GM23338 (cell line): ENCODE data around the gene RIT1. TPM values are rescaled to one million over a fixed set of nuclear protein-coding genes. Genes with fewer than 3 reads are reported as not detected.

Experiments used
- ATAC-seq: fragments of 200-7000 bp; cut with Tn5 transposase; 3 replicates; pipeline ENCODE4 v1.9.1; 2020
- DNase-seq: peaks from one replicate; pipeline ENCODE4 v3.0.0-alpha.2; 2015; ENCODE audit warnings: low spot score
- H2AFZ ChIP-seq: fragments of 200-600 bp; sonication (generic); 2 replicates; pipeline ENCODE4 v1.8.0; 2016; ENCODE audit warnings: antibody characterized with exemption, mild to moderate bottlenecking, moderate library complexity
- H3F3A ChIP-seq: fragments of 200-600 bp; sonication (generic); replicated peaks from 2 replicates; pipeline ENCODE4 v1.8.0; 2017; ENCODE audit warnings: antibody characterized with exemption, mixed run types, low read depth
- H3K27ac ChIP-seq: fragments of 200-600 bp; sonication (generic); 2 replicates; pipeline ENCODE4 v1.6.1; 2016; ENCODE audit warnings: low read depth
- H3K27me3 ChIP-seq: fragments of 200-600 bp; sonication (generic); 2 replicates; pipeline ENCODE4 v1.8.0; 2016; ENCODE audit warnings: mild to moderate bottlenecking, mixed run types, moderate library complexity; ENCODE audit not compliant: insufficient read depth
- H3K36me3 ChIP-seq: fragments of 200-600 bp; sonication (generic); 2 replicates; pipeline ENCODE4 v1.8.0; 2016; ENCODE audit warnings: mild to moderate bottlenecking; ENCODE audit not compliant: insufficient read depth
- H3K4me1 ChIP-seq: fragments of 200-600 bp; sonication (generic); 2 replicates; pipeline ENCODE4 v1.8.0; 2016; ENCODE audit warnings: mild to moderate bottlenecking, moderate library complexity; ENCODE audit not compliant: insufficient read depth
- H3K4me2 ChIP-seq: fragments of 200-600 bp; sonication (generic); 2 replicates; pipeline ENCODE4 v1.7.1; 2017; ENCODE audit warnings: mixed run types
- H3K4me3 ChIP-seq: fragments of 200-600 bp; sonication (generic); 2 replicates; pipeline ENCODE4 v1.6.1; 2016; ENCODE audit warnings: mixed run types
- H3K79me2 ChIP-seq: fragments of 200-600 bp; sonication (generic); replicated peaks from 2 replicates; pipeline ENCODE4 v1.8.0; 2017; ENCODE audit warnings: mild to moderate bottlenecking; ENCODE audit not compliant: insufficient read depth
- H3K9me2 ChIP-seq: fragments of 200-600 bp; sonication (generic); 2 replicates; pipeline ENCODE4 v1.8.0; 2017; ENCODE audit not compliant: insufficient read depth
- H4K20me1 ChIP-seq: fragments of 200-600 bp; sonication (generic); replicated peaks from 2 replicates; pipeline ENCODE4 v1.8.0; 2017; ENCODE audit warnings: mild to moderate bottlenecking; ENCODE audit not compliant: insufficient read depth
- H3K27ac Mint-ChIP-seq: 2 replicates; pipeline ENCODE4 v1.8.0; 2020; ENCODE audit warnings: inconsistent platforms, mild to moderate bottlenecking, moderate library complexity, mixed read lengths
- H3K27me3 Mint-ChIP-seq: 3 replicates; pipeline ENCODE4 v1.8.0; 2022; ENCODE audit warnings: low read depth, mild to moderate bottlenecking, moderate library complexity, mixed read lengths, inconsistent platforms; ENCODE audit not compliant: insufficient read depth, poor library complexity
- H3K36me3 Mint-ChIP-seq: 3 replicates; pipeline ENCODE4 v1.8.0; 2021; ENCODE audit warnings: low read depth, mild to moderate bottlenecking, inconsistent platforms, moderate library complexity, mixed read lengths
- H3K4me1 Mint-ChIP-seq: 3 replicates; pipeline ENCODE4 v1.8.0; 2020; ENCODE audit warnings: mild to moderate bottlenecking, inconsistent platforms, mixed read lengths
- H3K4me3 Mint-ChIP-seq: 3 replicates; pipeline ENCODE4 v1.8.0; 2021; ENCODE audit warnings: moderate library complexity, mild to moderate bottlenecking, inconsistent platforms, mixed read lengths
- H3K9me3 Mint-ChIP-seq: 3 replicates; pipeline ENCODE4 v1.8.0; 2020; ENCODE audit warnings: moderate library complexity, mild to moderate bottlenecking, inconsistent platforms, mixed read lengths
- EZH2 ChIP-seq: fragments of 200-600 bp; sonication (generic); IDR thresholded peaks from one replicate; pipeline ENCODE4 v1.8.0; 2017; ENCODE audit warnings: antibody characterized with exemption, mild to moderate bottlenecking, low read depth; ENCODE audit not compliant: unreplicated experiment
- EZH2phosphoT487 ChIP-seq: fragments of 200-600 bp; sonication (generic); IDR thresholded peaks from one replicate; pipeline ENCODE4 v1.8.1; 2018; ENCODE audit warnings: antibody characterized with exemption; ENCODE audit not compliant: unreplicated experiment
- ZNF114 ChIP-seq: fragments of 250-450 bp; sonication (Bioruptor Pico); IDR thresholded peaks from 2 replicates; pipeline ENCODE4 v1.5.0; 2020; ENCODE audit warnings: mild to moderate bottlenecking, moderate library complexity
- polyA plus RNA-seq: library from polyadenylated mRNA; unstranded; fragments of >200 nt; fragmentation: Nextera tagmentation; extraction: Ambion mirVana; gene quantifications from 2 replicates; pipeline ENCODE4 v1.2.1, GENCODE V29; 2016
- total RNA-seq: library from RNA; depleted of rRNA; stranded (reverse); fragments of >200 nt; shearing (Covaris generic); gene quantifications from 2 replicates; pipeline ENCODE4 v1.2.3, GENCODE V29; 2014
- TF ChIP-seq, protein P1 (sequence below): IDR thresholded peaks from 2 replicates; pipeline ENCODE4 v1.6.1; 2016; ENCODE audit warnings: antibody characterized with exemption
- TF ChIP-seq, protein P2 (sequence below): IDR thresholded peaks from one replicate; pipeline ENCODE4 v1.6.1; 2018; ENCODE audit warnings: antibody characterized with exemption; ENCODE audit not compliant: unreplicated experiment

The RIT1 gene
- total and polyA plus RNA-seq, 2 experiments from 2014 or later, result 21.5 to 24.4 TPM

DNA sequence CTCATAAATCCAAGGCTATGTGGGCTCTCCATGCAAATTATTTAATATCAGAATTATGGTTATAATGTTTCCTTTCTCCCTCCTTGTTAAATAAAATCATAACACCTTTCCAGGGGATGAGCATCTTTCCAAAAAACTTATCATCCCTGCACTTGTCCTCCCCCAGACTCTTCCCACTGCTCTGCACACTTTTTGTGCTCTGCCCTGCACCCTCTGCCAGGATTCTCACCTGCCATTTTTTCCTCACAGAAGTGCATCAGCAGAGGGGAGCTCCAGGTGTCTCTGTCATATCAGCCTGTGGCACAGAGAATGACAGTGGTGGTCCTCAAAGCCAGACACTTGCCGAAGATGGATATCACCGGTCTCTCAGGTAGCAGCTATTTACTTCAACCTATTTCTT is 30.9 kb downstream of the RIT1 start:
- Mint-ChIP-seq H3K4me1 (peaks cover 8% of the 10 kb centered on the region), H3K9me3 (no peaks in the 10 kb centered on the region), H3K27me3 (peaks cover 6% of the 10 kb centered on the region), H3K4me3 (no peak overlapping the region), H3K27ac (no peak overlapping the region), H3K36me3 (no peaks in the 10 kb centered on the region)
- Histone ChIP-seq H3K4me3 (no peak overlapping the region), H3K27me3 (no peaks in the 10 kb centered on the region), H3K36me3 (no peaks in the 10 kb centered on the region; the same call in 1 of the 2 replicates), H3K79me2 (no peaks in the 10 kb centered on the region), H3K27ac (no peak overlapping the region), H3K4me2 (no peak overlapping the region), H3K9me2 (no peaks in the 10 kb centered on the region), H3F3A (no peaks in the 10 kb centered on the region), H3K4me1 (0 out of 2 replicates have a peak, but pooled peaks cover 3% of the 10 kb centered on the region), H2AFZ (no peak overlapping the region), H4K20me1 (no peaks in the 10 kb centered on the region)
- TF ChIP-seq EZH2, result no peak
- no peak for TF ChIP-seq ZNF114 (CRISPR knock-in tag)
- TF ChIP-seq, protein P1, sequence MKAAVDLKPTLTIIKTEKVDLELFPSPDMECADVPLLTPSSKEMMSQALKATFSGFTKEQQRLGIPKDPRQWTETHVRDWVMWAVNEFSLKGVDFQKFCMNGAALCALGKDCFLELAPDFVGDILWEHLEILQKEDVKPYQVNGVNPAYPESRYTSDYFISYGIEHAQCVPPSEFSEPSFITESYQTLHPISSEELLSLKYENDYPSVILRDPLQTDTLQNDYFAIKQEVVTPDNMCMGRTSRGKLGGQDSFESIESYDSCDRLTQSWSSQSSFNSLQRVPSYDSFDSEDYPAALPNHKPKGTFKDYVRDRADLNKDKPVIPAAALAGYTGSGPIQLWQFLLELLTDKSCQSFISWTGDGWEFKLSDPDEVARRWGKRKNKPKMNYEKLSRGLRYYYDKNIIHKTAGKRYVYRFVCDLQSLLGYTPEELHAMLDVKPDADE, result no peak
- DNase-seq (no peak), ATAC-seq (no peak)

DNA sequence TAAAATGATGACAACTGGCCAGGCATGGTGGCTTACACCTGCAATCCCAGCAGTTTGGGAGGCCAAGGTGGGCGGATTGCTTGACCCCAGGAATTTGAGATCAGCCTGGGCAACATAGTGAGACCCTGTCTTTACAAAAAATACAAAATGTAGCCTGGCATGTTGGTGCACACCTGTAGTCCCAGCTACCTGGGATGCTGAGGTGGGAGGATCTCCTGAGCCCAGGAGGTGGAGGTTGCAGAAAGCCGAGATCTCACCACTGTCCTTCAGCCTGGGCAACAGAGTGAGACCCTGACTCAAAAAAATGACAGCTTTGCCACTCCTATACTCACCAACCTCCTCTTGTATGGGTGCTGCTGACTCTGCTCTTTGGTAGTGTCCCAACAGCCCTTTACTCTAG is 33.2 kb downstream of the RIT1 start:
- Mint-ChIP-seq H3K27ac (no peak overlapping the region), H3K27me3 (peaks cover 8% of the 10 kb centered on the region), H3K9me3 (no peaks in the 10 kb centered on the region), H3K4me3 (no peak overlapping the region), H3K36me3 (no peaks in the 10 kb centered on the region), H3K4me1 (no peaks in the 10 kb centered on the region)
- Histone ChIP-seq H3K27ac (no peak overlapping the region), H3K9me2 (no peaks in the 10 kb centered on the region), H3K36me3 (no peaks in the 10 kb centered on the region; the same call in 1 of the 2 replicates), H3K4me2 (no peak overlapping the region), H3K4me3 (no peak overlapping the region), H3K27me3 (no peaks in the 10 kb centered on the region), H3K4me1 (no peaks in the 10 kb centered on the region), H4K20me1 (no peaks in the 10 kb centered on the region; the same call in 1 of the 2 replicates), H3K79me2 (no peaks in the 10 kb centered on the region), H3F3A (no peaks in the 10 kb centered on the region), H2AFZ (no peak overlapping the region)
- DNase-seq, result no peak
- ATAC-seq, result no peak
- TF ChIP-seq, protein P1, result no peak
- no peak for TF ChIP-seq EZH2phosphoT487
- TF ChIP-seq, protein P2, sequence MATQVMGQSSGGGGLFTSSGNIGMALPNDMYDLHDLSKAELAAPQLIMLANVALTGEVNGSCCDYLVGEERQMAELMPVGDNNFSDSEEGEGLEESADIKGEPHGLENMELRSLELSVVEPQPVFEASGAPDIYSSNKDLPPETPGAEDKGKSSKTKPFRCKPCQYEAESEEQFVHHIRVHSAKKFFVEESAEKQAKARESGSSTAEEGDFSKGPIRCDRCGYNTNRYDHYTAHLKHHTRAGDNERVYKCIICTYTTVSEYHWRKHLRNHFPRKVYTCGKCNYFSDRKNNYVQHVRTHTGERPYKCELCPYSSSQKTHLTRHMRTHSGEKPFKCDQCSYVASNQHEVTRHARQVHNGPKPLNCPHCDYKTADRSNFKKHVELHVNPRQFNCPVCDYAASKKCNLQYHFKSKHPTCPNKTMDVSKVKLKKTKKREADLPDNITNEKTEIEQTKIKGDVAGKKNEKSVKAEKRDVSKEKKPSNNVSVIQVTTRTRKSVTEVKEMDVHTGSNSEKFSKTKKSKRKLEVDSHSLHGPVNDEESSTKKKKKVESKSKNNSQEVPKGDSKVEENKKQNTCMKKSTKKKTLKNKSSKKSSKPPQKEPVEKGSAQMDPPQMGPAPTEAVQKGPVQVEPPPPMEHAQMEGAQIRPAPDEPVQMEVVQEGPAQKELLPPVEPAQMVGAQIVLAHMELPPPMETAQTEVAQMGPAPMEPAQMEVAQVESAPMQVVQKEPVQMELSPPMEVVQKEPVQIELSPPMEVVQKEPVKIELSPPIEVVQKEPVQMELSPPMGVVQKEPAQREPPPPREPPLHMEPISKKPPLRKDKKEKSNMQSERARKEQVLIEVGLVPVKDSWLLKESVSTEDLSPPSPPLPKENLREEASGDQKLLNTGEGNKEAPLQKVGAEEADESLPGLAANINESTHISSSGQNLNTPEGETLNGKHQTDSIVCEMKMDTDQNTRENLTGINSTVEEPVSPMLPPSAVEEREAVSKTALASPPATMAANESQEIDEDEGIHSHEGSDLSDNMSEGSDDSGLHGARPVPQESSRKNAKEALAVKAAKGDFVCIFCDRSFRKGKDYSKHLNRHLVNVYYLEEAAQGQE, result no peak
